ENCODE results near the gene ARHGEF10L. TPM values are rescaled to one million over a fixed set of nuclear protein-coding genes. Genes with fewer than 3 reads are reported as not detected.

ARHGEF10L gene
- total RNA-seq, 2 experiments from 2014 or later = not detected

- no peak overlapping the region for H3K27ac Mint-ChIP-seq
- H3K36me3 Mint-ChIP-seq (ENCODE audit: low read depth) = no peaks in the 10 kb centered on the region
- ChIA-PET POLR2A (no interaction called here), CTCF (interaction anchor here (0.5 kb wide), 1 partner anchor 1887 kb away, joined by 3 read pairs; no protein-coding TSS in a partner anchor)
- no peak overlapping the region for H3K4me3 Mint-ChIP-seq
- DNase-seq = no peak
- H3K9me3 Mint-ChIP-seq = no peaks in the 10 kb centered on the region
- no peaks in the 10 kb centered on the region for H3K27me3 Mint-ChIP-seq
- no peaks in the 10 kb centered on the region for H3K4me1 Mint-ChIP-seq
Measured at GRCh38 chr1:17510138-17510537, 29.4 kb upstream of the ARHGEF10L start.

GRCh38 chr1:17511188-17511587 lies 28.3 kb upstream of the ARHGEF10L start:
- ChIA-PET POLR2A (no interaction called here), CTCF (interaction anchor here (1.5 kb wide), 1 partner anchor 9 kb away, joined by 4 read pairs; no protein-coding TSS in a partner anchor)
- no peaks in the 10 kb centered on the region for H3K9me3 Mint-ChIP-seq
- H3K36me3 Mint-ChIP-seq (ENCODE audit: low read depth) = no peaks in the 10 kb centered on the region
- no peak overlapping the region for H3K27ac Mint-ChIP-seq
- H3K27me3 Mint-ChIP-seq = no peaks in the 10 kb centered on the region
- no peaks in the 10 kb centered on the region for H3K4me1 Mint-ChIP-seq
- H3K4me3 Mint-ChIP-seq = no peak overlapping the region
- no peak for DNase-seq

- CTCF ChIA-PET = no interaction called here
- no peaks in the 10 kb centered on the region for H3K9me3 Mint-ChIP-seq
- POLR2A ChIA-PET = no interaction called here
Measured at GRCh38 chr1:17513131-17513530, 26.4 kb upstream of the ARHGEF10L start.

GRCh38 chr1:17514776-17515175 lies 24.7 kb upstream of the ARHGEF10L start:
- Mint-ChIP-seq H3K27me3 (peaks cover 11% of the 10 kb centered on the region), H3K27ac (no peak overlapping the region), H3K9me3 (no peaks in the 10 kb centered on the region), H3K4me1 (no peaks in the 10 kb centered on the region), H3K4me3 (no peak overlapping the region), H3K36me3 (ENCODE audit: low read depth) (no peaks in the 10 kb centered on the region)
- CTCF ChIA-PET = interaction anchor here (0.6 kb wide), 1 partner anchor 13 kb away, joined by 3 read pairs; no protein-coding TSS in a partner anchor
- POLR2A ChIA-PET = no interaction called here
- DNase-seq = no peak

More at GRCh38 chr1:17513131-17513530, 26.4 kb upstream of the ARHGEF10L start:
- Mint-ChIP-seq H3K27ac (no peak overlapping the region), H3K27me3 (peaks cover 10% of the 10 kb centered on the region), H3K4me3 (no peak overlapping the region), H3K4me1 (no peaks in the 10 kb centered on the region), H3K36me3 (ENCODE audit: low read depth) (no peaks in the 10 kb centered on the region)
- no peak for DNase-seq

- ChIA-PET POLR2A (no interaction called here), CTCF (interaction anchor here (1.1 kb wide), 1 partner anchor 9 kb away, joined by 3 read pairs; no protein-coding TSS in a partner anchor)
- Mint-ChIP-seq H3K36me3 (ENCODE audit: low read depth) (no peaks in the 10 kb centered on the region), H3K9me3 (no peaks in the 10 kb centered on the region), H3K27ac (no peak overlapping the region), H3K4me1 (no peaks in the 10 kb centered on the region), H3K27me3 (peaks cover 11% of the 10 kb centered on the region), H3K4me3 (no peak overlapping the region)
- DNase-seq = no peak
Measured at GRCh38 chr1:17515902-17516301, 23.6 kb upstream of the ARHGEF10L start.

- ChIA-PET POLR2A (no interaction called here), CTCF (interaction anchor here (1.1 kb wide), 1 partner anchor 9 kb away, joined by 3 read pairs; no protein-coding TSS in a partner anchor)
- Mint-ChIP-seq H3K36me3 (ENCODE audit: low read depth) (no peaks in the 10 kb centered on the region), H3K4me3 (no peak overlapping the region), H3K27ac (no peak overlapping the region), H3K4me1 (no peaks in the 10 kb centered on the region), H3K9me3 (no peaks in the 10 kb centered on the region), H3K27me3 (peaks cover 11% of the 10 kb centered on the region)
- DNase-seq = no peak
Measured at GRCh38 chr1:17516303-17517214, 22.9 kb upstream of the ARHGEF10L start.

GRCh38 chr1:17520041-17520440 lies 19.5 kb upstream of the ARHGEF10L start:
- POLR2A ChIA-PET = no interaction called here
- no peak overlapping the region for H3K27ac Mint-ChIP-seq
- DNase-seq = no peak
- H3K4me3 Mint-ChIP-seq = no peak overlapping the region
- no peaks in the 10 kb centered on the region for H3K4me1 Mint-ChIP-seq
- peaks cover 16% of the 10 kb centered on the region for H3K27me3 Mint-ChIP-seq
- H3K36me3 Mint-ChIP-seq (ENCODE audit: low read depth) = no peaks in the 10 kb centered on the region
- no peaks in the 10 kb centered on the region for H3K9me3 Mint-ChIP-seq
- CTCF ChIA-PET = no interaction called here

GRCh38 chr1:17520473-17521319 lies 18.8 kb upstream of the ARHGEF10L start:
- no peak overlapping the region for H3K4me3 Mint-ChIP-seq
- ChIA-PET CTCF (no interaction called here), POLR2A (no interaction called here)
- H3K27ac Mint-ChIP-seq = no peak overlapping the region
- peaks cover 16% of the 10 kb centered on the region for H3K27me3 Mint-ChIP-seq
- H3K36me3 Mint-ChIP-seq (ENCODE audit: low read depth) = no peaks in the 10 kb centered on the region
- no peaks in the 10 kb centered on the region for H3K9me3 Mint-ChIP-seq
- DNase-seq = no peak
- no peaks in the 10 kb centered on the region for H3K4me1 Mint-ChIP-seq

GRCh38 chr1:17521946-17522612 lies 17.4 kb upstream of the ARHGEF10L start:
- no peaks in the 10 kb centered on the region for H3K9me3 Mint-ChIP-seq
- H3K4me1 Mint-ChIP-seq = no peaks in the 10 kb centered on the region
- no peak overlapping the region for H3K4me3 Mint-ChIP-seq
- no peak overlapping the region for H3K27ac Mint-ChIP-seq
- POLR2A ChIA-PET = no interaction called here
- DNase-seq = no peak
- H3K36me3 Mint-ChIP-seq (ENCODE audit: low read depth) = no peaks in the 10 kb centered on the region
- peaks cover 14% of the 10 kb centered on the region for H3K27me3 Mint-ChIP-seq
- CTCF ChIA-PET = no interaction called here

GRCh38 chr1:17523321-17524041 lies 16.0 kb upstream of the ARHGEF10L start:
- Mint-ChIP-seq H3K4me1 (no peaks in the 10 kb centered on the region), H3K4me3 (no peak overlapping the region), H3K27ac (no peak overlapping the region), H3K9me3 (no peaks in the 10 kb centered on the region), H3K27me3 (peaks cover 8% of the 10 kb centered on the region), H3K36me3 (ENCODE audit: low read depth) (no peaks in the 10 kb centered on the region)
- ChIA-PET POLR2A (no interaction called here), CTCF (no interaction called here)
- no peak for DNase-seq

GRCh38 chr1:17524645-17525044 lies 14.9 kb upstream of the ARHGEF10L start:
- Mint-ChIP-seq H3K27ac (no peak overlapping the region), H3K4me3 (no peak overlapping the region), H3K36me3 (ENCODE audit: low read depth) (no peaks in the 10 kb centered on the region), H3K4me1 (no peaks in the 10 kb centered on the region), H3K27me3 (peaks cover 8% of the 10 kb centered on the region), H3K9me3 (no peaks in the 10 kb centered on the region)
- DNase-seq = no peak
- ChIA-PET POLR2A (no interaction called here), CTCF (no interaction called here)

GRCh38 chr1:17525996-17526686 lies 13.4 kb upstream of the ARHGEF10L start:
- no peaks in the 10 kb centered on the region for H3K4me1 Mint-ChIP-seq
- H3K27ac Mint-ChIP-seq = no peak overlapping the region
- no peaks in the 10 kb centered on the region for H3K9me3 Mint-ChIP-seq
- H3K4me3 Mint-ChIP-seq = no peak overlapping the region
- ChIA-PET POLR2A (no interaction called here), CTCF (no interaction called here)
- DNase-seq = no peak
- peaks cover 8% of the 10 kb centered on the region for H3K27me3 Mint-ChIP-seq
- H3K36me3 Mint-ChIP-seq (ENCODE audit: low read depth) = no peaks in the 10 kb centered on the region
